GM15510 (cell line): ENCODE results near the gene LDAF1.

Experiments used
- POLR2A ChIP-seq: IDR thresholded peaks from 3 replicates; pipeline ENCODE4 v1.6.1; 2011; ENCODE audit warnings: borderline replicate concordance; ENCODE audit not compliant: insufficient read length; ENCODE audit errors: extremely low read depth

The LDAF1 gene

DNA sequence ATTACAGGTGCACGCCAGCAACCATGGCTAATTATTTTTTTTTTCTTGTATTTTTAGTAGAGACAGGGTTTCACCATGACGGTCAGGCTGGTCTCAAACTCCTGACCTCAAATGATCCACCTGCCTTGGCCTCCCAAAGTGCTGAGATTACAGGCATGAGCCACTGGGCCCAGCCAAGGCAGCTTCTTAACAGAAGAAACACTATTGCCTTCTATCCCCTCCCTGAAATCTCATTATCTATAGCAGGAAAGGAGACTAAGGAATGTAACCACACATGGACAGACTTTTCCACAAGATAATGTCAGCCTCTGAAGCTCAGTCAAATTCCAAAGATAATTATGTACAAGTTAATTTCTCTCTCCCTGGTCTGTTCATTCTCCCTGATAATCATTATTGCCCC, 58.6 kb downstream of the LDAF1 start:
- TF ChIP-seq POLR2A = no peak

DNA sequence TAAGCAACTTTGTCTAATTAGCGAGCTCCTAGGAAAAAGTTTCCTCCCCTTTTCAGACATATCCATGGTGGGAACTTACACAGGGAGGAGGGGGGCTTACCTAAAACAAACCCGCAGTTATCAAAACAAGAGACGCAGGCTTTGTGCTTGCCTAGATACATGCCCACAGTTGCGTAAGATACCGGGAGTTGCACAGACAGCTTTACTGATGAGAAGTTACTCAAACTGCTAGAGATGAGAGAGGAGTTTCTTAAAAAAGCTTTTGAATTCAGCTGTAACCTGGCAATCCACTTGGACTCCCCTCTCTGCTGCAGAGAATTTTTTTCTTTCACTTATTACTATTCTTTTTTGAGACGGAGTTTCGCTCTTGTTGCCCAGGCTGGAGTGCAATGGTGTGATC, 59.7 kb downstream of the LDAF1 start:
- no peak for TF ChIP-seq POLR2A

DNA sequence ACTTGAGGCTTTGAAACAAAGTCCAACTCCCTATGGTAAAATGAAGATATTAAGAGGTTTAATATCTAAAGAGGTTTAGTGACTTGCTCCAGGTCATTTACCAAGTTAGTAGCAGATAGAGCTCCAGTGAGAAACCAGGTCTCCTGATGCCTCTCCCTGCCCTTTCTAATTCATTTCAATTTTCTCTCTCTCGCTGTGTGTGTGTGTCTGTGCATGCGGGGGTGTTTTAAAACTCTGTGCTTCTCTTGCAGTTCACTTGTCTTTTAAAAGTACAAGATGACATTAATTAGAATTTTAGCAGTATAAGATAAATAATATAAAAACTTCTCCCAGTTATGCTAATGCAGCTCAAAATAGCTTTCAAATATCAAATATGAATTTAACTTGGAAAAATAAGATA, 61.1 kb downstream of the LDAF1 start:
- TF ChIP-seq POLR2A = no peak

DNA sequence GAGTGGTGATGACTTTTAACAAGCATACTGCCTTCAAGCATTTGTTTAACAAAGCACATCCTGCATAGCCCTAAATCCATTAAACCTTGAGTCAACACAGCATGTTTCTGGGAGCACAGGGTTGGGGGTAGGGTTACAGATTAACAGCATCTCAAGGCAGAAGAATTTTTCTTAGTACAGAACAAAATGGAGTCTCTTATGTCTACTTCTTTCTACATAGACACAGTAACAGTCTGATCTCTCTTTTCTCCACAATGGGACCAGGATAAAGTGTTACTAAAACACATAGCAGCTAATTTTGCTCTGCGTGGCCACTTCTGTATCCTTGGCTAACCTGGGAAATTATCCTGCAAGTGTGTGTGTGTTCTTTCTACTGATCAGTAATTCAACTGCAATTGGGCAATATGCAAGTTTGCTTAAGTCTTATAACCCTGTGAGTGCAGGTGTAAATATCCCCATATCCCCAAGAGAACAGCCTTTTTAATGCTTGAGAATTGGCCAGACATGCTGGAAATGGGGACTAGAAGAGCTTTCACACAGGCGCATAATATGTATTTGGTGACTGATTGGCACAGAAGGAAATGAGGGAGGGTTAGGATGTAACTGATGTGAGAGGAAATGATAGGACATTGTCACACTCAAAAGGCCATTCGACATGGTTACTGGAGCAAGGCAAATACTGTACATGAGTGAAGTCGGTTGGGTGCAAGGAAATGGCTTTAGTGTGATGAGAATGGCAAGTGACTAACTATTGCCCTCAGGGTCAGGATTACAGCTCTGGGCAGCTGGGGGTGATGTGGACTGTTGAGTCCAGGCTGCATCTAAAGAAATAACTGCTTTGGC, 64.2 kb downstream of the LDAF1 start:
- no peak for TF ChIP-seq POLR2A

DNA sequence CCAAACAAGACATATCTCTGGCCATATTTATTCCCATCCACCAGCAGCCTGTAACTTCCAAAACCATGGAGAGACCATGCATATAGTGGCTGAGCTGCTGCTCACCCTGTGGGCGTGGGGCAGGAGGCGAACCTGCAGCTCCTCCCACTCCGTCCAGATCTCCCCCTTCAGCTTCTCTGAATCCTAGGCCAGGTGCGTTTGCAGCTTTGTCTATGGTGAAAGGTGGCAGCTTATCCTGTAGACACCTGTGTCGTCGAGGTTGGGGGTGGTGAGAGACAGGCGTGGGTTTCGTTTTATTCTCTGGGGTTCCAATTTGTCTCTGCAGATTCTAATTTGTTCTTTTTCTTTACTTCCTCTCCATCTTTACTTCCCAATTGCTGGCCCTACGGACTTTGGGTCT, 65.3 kb downstream of the LDAF1 start:
- no peak for TF ChIP-seq POLR2A

DNA sequence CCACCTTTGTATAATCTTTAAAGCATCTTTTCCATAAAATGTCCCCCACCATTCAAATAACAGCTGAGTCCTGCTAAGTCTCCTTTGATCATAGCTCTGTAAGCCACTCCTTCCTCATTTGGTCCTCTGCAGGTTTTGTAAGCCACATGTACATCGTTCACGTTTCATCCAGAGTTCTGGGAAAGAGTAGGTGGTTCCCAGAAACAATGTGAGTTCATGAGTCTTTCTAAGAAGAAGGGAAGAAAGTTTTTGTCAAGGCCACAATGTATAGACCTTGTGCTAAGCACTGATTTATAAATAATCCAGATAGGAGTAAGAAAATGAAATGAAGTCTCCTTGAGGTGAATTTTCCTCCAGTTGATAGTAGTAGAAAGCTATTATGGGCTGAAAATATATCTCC, 66.3 kb downstream of the LDAF1 start:
- no peak for TF ChIP-seq POLR2A

DNA sequence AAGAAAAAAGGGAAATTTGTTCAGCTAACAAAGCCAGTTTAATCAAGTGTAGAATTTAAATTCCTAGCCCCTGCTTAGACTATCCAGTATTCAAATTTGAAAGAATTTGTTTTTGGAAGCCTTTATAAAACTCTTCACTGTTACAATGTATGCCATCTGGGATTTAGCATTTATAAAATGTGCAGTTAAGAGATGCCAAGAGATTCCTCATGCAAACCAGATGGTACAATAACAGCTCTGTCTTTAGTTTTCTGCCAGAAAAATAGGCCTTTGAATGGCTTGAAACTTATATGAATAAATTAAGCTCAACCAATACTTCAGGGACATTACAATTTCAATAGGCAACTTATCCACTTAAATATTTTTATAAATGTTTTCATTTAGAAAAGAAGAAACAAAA, 68.3 kb downstream of the LDAF1 start:
- TF ChIP-seq POLR2A = no peak

DNA sequence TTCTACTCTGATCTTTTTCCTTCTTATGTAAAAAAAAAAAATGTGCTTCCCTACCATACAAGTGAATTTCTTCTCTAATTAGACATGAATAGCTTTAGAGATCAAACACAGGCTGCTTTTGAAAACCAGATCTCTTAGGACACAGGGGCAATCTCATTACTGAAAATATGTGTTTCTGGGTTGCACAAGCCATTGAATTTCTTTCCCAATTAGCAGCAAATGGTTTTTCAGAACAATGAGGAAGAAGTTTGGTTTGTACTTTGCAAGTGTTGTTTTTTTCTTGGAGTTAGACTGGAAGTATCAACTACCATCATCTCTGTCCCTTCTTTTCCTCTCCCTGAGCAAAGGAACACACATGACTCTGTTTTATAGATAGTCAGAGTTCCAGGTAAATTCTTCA, 69.4 kb downstream of the LDAF1 start:
- no peak for TF ChIP-seq POLR2A

DNA sequence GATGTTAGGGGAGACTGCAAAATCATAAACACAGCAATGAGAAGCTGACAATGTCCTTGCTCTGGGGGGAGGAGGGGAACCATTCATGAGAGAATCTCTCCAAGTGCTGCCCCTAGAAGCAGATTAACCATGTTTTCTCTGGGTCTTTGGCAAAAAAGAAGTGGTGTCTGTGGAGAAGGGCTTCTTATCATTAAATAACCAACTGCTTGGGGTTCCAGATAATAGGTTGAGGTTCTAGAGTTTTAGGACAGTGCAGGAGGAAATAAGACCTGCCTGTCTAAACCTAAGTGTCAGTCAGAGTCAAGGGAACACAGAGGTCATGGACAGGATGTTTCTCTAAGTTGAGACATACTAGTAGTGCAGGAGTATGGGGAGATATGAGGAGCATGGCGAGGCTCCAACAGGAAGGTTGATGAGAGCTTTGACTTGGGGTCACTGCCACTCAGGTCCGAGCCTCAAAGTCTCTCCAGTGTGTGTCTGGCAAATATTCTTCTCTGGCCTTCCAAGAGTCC, 69.9 kb downstream of the LDAF1 start:
- no peak for TF ChIP-seq POLR2A
